H1 (cell line): ENCODE results near the gene SURF2. TPM values are rescaled to one million over a fixed set of nuclear protein-coding genes. Genes with fewer than 3 reads are reported as not detected.

Source experiments
- KDM4A ChIP-seq: IDR thresholded peaks from one replicate; pipeline ENCODE4 v1.7.1; 2012; ENCODE audit warnings: low read depth, mild to moderate bottlenecking, moderate library complexity, low read length, inconsistent platforms; ENCODE audit not compliant: severe bottlenecking
- POU5F1 ChIP-seq: IDR thresholded peaks from 2 replicates; pipeline ENCODE4 v1.6.1; 2011; ENCODE audit warnings: low read depth, mild to moderate bottlenecking, low read length, moderate library complexity
- SIRT6 ChIP-seq: IDR thresholded peaks from one replicate; pipeline ENCODE4 v1.7.1; 2012; ENCODE audit warnings: low read length, inconsistent platforms
- polyA plus RNA-seq, 7 experiments: library from polyadenylated mRNA; depleted of rRNA in 3 of 7; stranded (reverse) in 5 of 7; unstranded in 2 of 7; fragments of >200 nt in 5 of 7; fragments of 200-250 nt in 2 of 7; gene quantifications; 1 replicate in 5 of 7; 2 replicates in 1 of 7; 4 replicates in 1 of 7; pipeline versions ENCODE4 v1.2.1 to v1.2.3, GENCODE V29; 2011 to 2013; ENCODE audit warnings: missing spikeins in 2 of 7, mixed read lengths in 2 of 7
- total RNA-seq: library from RNA; stranded (reverse); fragmentation: NEBNext Ultra II Directional; extraction: Animal tissue kit (Norgen Biotek cat#: 25700); gene quantifications from 2 replicates; pipeline ENCODE4 v1.2.1, GENCODE V29; 2021
- TF ChIP-seq, protein P1 (sequence below), 3 experiments: IDR thresholded peaks; 1 replicate in 2 of 3; 2 replicates in 1 of 3; pipeline versions ENCODE4 v1.5.1 to v1.6.1; 2011; ENCODE audit warnings: low read length in 3 of 3, mild to moderate bottlenecking in 3 of 3, inconsistent platforms in 2 of 3, low read depth in 1 of 3, moderate library complexity in 1 of 3; ENCODE audit not compliant: insufficient read depth in 1 of 3; ENCODE audit errors: control extremely low read depth in 1 of 3

SURF2 gene
- total and polyA plus RNA-seq, 2 of the 8 experiments (the other 6 are each of a cell fraction or from before 2014, with no cell fraction given): 36.6 to 37.7 TPM

DNA sequence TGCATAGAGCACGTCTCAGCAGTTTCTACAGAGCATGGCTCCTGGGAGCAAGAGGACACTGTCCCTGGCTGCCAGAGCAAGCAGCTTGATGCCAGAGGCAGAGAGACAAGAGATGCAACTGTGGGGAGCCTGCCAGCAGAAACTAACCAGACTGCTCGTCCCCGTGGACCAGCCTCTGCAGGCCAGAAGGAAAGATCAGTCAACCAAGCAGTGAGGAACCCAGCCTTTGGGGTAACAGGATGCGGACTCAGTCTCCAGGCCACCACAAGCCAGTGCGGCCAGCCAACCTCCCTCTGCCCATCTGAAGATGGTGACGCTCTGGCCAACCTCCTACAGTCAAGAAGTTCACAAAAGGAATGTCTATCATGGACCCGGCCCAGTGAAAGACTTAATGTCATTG lies 15.8 kb downstream of the SURF2 start (continued):
- TF ChIP-seq POU5F1 (no peak), SIRT6 (no peak), KDM4A (no peak)
- TF ChIP-seq, protein P1, sequence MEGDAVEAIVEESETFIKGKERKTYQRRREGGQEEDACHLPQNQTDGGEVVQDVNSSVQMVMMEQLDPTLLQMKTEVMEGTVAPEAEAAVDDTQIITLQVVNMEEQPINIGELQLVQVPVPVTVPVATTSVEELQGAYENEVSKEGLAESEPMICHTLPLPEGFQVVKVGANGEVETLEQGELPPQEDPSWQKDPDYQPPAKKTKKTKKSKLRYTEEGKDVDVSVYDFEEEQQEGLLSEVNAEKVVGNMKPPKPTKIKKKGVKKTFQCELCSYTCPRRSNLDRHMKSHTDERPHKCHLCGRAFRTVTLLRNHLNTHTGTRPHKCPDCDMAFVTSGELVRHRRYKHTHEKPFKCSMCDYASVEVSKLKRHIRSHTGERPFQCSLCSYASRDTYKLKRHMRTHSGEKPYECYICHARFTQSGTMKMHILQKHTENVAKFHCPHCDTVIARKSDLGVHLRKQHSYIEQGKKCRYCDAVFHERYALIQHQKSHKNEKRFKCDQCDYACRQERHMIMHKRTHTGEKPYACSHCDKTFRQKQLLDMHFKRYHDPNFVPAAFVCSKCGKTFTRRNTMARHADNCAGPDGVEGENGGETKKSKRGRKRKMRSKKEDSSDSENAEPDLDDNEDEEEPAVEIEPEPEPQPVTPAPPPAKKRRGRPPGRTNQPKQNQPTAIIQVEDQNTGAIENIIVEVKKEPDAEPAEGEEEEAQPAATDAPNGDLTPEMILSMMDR (IDR thresholded peaks at IDR 0.05; ENCODE audit: control extremely low read depth in 1 of 3, insufficient read depth in 1 of 3, low read depth in 1 of 3, low read length in 3 of 3): no peak
